HEK293T (cell line): ENCODE measurements around the gene KCNAB2.

Experiments used
- ELF4 ChIP-seq: fragments of 450-650 bp; IDR thresholded peaks from 2 replicates; pipeline ENCODE4 v1.6.1; 2017; ENCODE audit warnings: antibody characterized with exemption
- FOXK2 ChIP-seq: fragments of 450-650 bp; IDR thresholded peaks from 2 replicates; pipeline ENCODE4 v1.6.1; 2016; ENCODE audit warnings: mild to moderate bottlenecking
- NFRKB ChIP-seq: fragments of 450-650 bp; IDR thresholded peaks from 2 replicates; pipeline ENCODE4 v1.6.1; 2016; ENCODE audit warnings: mild to moderate bottlenecking, moderate library complexity
- SP1 ChIP-seq: fragments of 450-650 bp; IDR thresholded peaks from 2 replicates; pipeline ENCODE4 v1.6.1; 2017
- SUZ12 ChIP-seq: fragments of 450-650 bp; IDR thresholded peaks from 2 replicates; pipeline ENCODE4 v1.6.1; 2016; ENCODE audit warnings: mild to moderate bottlenecking
- TARDBP ChIP-seq: fragments of 450-650 bp; IDR thresholded peaks from 2 replicates; pipeline ENCODE4 v1.6.1; 2016

GRCh38 chr1:6083385-6083784 is 37.7 kb downstream of the KCNAB2 start:
- no peak for TF ChIP-seq NFRKB
- no peak for TF ChIP-seq SP1
- TF ChIP-seq SUZ12: no peak
- no peak for TF ChIP-seq TARDBP
- no peak for TF ChIP-seq ELF4
- no peak for TF ChIP-seq FOXK2
